Keratinocyte (primary cell): ENCODE results near the gene TMTC2. TPM values are rescaled to one million over a fixed set of nuclear protein-coding genes. Genes with fewer than 3 reads are reported as not detected.

Experiments used
- DNase-seq: peaks from one replicate; pipeline ENCODE4 v3.0.0-alpha.2; 2011; ENCODE audit warnings: low read depth, missing footprints, low spot score
- FAIRE-seq: peaks from 2 replicates; lab custom pipeline; 2011; peaks lifted over from hg19 to GRCh38; lab: Jason Lieb, UNC
- H2AFZ ChIP-seq: 2 replicates; pipeline ENCODE4 v1.6.0; 2012; ENCODE audit warnings: low read length, control low read depth, inconsistent platforms; ENCODE audit not compliant: control insufficient read depth
- H3K27ac ChIP-seq: 2 replicates; pipeline ENCODE4 v1.5.1; 2011; ENCODE audit warnings: low read length; ENCODE audit not compliant: control insufficient read depth, insufficient read depth
- H3K27me3 ChIP-seq: 3 replicates; pipeline ENCODE4 v1.6.0; 2011; ENCODE audit warnings: low read length; ENCODE audit not compliant: control insufficient read depth, insufficient read depth; ENCODE audit errors: extremely low read depth
- H3K36me3 ChIP-seq, 2 experiments: 2 replicates in 1 of 2; 3 replicates in 1 of 2; pipeline ENCODE4 v1.5.1; 2011; ENCODE audit warnings: low read length in 2 of 2, mild to moderate bottlenecking in 1 of 2; ENCODE audit not compliant: control insufficient read depth in 2 of 2, insufficient read depth in 2 of 2; ENCODE audit errors: extremely low read depth in 1 of 2
- H3K4me1 ChIP-seq: 3 replicates; pipeline ENCODE4 v1.5.1; 2011; ENCODE audit warnings: low read length; ENCODE audit not compliant: control insufficient read depth, insufficient read depth; ENCODE audit errors: extremely low read depth
- H3K4me2 ChIP-seq: 3 replicates; pipeline ENCODE4 v1.6.0; 2011; ENCODE audit warnings: low read depth, low read length; ENCODE audit not compliant: control insufficient read depth, insufficient read depth; ENCODE audit errors: extremely low read depth
- H3K4me3 ChIP-seq, 3 experiments: fragments of 200-600 bp in 1 of 3; sonication (generic) in 1 of 3; 2 replicates in 2 of 3; 3 replicates in 1 of 3; pipeline ENCODE4 v1.5.1; 2011 to 2016; ENCODE audit warnings: low read length in 3 of 3, mild to moderate bottlenecking in 3 of 3, control low read depth in 2 of 3, inconsistent platforms in 1 of 3, low read depth in 1 of 3, mixed read lengths in 1 of 3, mixed run types in 1 of 3, moderate library complexity in 1 of 3; ENCODE audit not compliant: control insufficient read depth in 2 of 3, insufficient read depth in 2 of 3; ENCODE audit errors: extremely low read depth in 1 of 3
- H3K79me2 ChIP-seq: 2 replicates; pipeline ENCODE4 v1.6.0; 2012; ENCODE audit warnings: low read length; ENCODE audit not compliant: control insufficient read depth, insufficient read depth
- H3K9ac ChIP-seq: 3 replicates; pipeline ENCODE4 v1.6.0; 2011; ENCODE audit warnings: low read length; ENCODE audit not compliant: control insufficient read depth, insufficient read depth; ENCODE audit errors: extremely low read depth
- H3K9me1 ChIP-seq: 3 replicates; pipeline ENCODE4 v1.6.0; 2011; ENCODE audit warnings: low read length; ENCODE audit not compliant: control insufficient read depth, insufficient read depth; ENCODE audit errors: extremely low read depth
- H3K9me3 ChIP-seq: 2 replicates; pipeline ENCODE4 v1.5.1; 2012; ENCODE audit warnings: low read depth, low read length; ENCODE audit not compliant: control insufficient read depth
- H4K20me1 ChIP-seq: 3 replicates; pipeline ENCODE4 v1.6.0; 2011; ENCODE audit warnings: low read length; ENCODE audit not compliant: control insufficient read depth, insufficient read depth; ENCODE audit errors: extremely low read depth
- EZH2 ChIP-seq: IDR thresholded peaks from one replicate; pipeline ENCODE4 v1.6.1; 2012; ENCODE audit warnings: inconsistent platforms, mild to moderate bottlenecking, low read length, moderate library complexity
- dilution Hi-C: fragments of 300-500 bp; cut with MboI; formaldehyde crosslinking; loops from one replicate; pipeline ENCODE4 v1.7.0; 2020; ENCODE audit warnings: low sequenced_read_pairs; ENCODE audit not compliant: extremely low pct_ligation_motif_present
- polyA plus RNA-seq, 5 experiments: library from polyadenylated mRNA; depleted of rRNA in 3 of 5; stranded (reverse) in 3 of 5; stranded (forward) in 1 of 5; unstranded in 1 of 5; fragments of >200 nt; gene quantifications; 1 replicate in 1 of 5; 2 replicates in 3 of 5; 3 replicates in 1 of 5; pipeline versions ENCODE4 v1.2.1 to v1.2.3, GENCODE V29; 2011 to 2012; ENCODE audit warnings: missing spikeins in 2 of 5, low read depth in 1 of 5, low replicate concordance in 1 of 5
- TF ChIP-seq, protein P1 (sequence below), 3 experiments: IDR thresholded peaks in 1 of 3; conservative IDR thresholded peaks in 1 of 3; optimal IDR thresholded peaks in 1 of 3; 2 replicates in 2 of 3; 3 replicates in 1 of 3; pipeline versions ENCODE3 to v1.5.1; 2011; ENCODE audit warnings: low read length in 3 of 3, mild to moderate bottlenecking in 3 of 3, moderate library complexity in 2 of 3, control low read depth in 1 of 3, inconsistent platforms in 1 of 3; ENCODE audit not compliant: insufficient read depth in 2 of 3; ENCODE audit errors: extremely low read depth in 1 of 3

The TMTC2 gene
- polyA plus RNA-seq, 1 donor (not counting 4 experiments of a cell fraction or from before 2014, with no cell fraction given), result 3.8 TPM

DNA sequence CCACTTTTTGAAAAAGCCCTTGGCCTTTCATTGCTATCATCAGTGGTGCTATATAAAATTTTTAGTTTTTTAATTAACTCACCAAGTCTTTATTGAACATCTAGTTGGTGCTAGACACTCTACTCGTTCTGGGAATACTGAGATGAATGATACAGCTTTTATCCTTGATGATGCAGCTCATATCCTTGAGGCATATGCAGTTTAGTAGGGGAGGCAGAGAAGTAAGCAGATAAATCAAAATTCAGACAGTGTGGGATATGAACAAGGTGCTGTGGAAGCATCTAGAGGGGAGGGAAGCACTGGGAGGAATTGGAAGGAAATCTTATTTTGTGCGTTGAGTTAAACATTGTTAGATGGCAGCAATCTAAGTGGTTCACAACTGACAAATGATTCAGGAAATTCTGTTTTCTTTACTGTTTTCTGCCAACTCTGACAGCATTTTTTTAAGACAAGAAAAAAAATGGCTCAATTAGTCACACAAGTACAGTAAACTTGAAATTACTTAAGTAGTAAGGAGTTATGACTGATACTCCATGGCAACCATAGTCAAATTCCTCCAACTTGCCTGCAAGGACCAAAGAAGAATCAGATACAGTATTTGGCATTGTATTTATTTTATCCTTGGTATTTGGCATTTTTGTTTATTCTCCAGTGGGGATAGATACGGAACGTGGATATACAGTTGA, 119.2 kb downstream of the TMTC2 start:
- Histone ChIP-seq H3K4me2 (peak overlapping the region; percentile 54), H2AFZ (peak overlapping the region; percentile 87), H3K4me3 (no peak overlapping the region), H3K27ac (peak overlapping the region; percentile 63), H3K4me1 (peaks cover 18% of the 10 kb centered on the region), H3K9me3 (no peaks in the 10 kb centered on the region), H3K9me1 (no peaks in the 10 kb centered on the region), H3K36me3 (no peaks in the 10 kb centered on the region), H3K27me3 (no peaks in the 10 kb centered on the region), H3K79me2 (no peaks in the 10 kb centered on the region), H4K20me1 (no peaks in the 10 kb centered on the region), H3K9ac (peak overlapping the region; percentile 41)
- FAIRE-seq (no peak), DNase-seq (peak; percentile 11)
- TF ChIP-seq, protein P1, sequence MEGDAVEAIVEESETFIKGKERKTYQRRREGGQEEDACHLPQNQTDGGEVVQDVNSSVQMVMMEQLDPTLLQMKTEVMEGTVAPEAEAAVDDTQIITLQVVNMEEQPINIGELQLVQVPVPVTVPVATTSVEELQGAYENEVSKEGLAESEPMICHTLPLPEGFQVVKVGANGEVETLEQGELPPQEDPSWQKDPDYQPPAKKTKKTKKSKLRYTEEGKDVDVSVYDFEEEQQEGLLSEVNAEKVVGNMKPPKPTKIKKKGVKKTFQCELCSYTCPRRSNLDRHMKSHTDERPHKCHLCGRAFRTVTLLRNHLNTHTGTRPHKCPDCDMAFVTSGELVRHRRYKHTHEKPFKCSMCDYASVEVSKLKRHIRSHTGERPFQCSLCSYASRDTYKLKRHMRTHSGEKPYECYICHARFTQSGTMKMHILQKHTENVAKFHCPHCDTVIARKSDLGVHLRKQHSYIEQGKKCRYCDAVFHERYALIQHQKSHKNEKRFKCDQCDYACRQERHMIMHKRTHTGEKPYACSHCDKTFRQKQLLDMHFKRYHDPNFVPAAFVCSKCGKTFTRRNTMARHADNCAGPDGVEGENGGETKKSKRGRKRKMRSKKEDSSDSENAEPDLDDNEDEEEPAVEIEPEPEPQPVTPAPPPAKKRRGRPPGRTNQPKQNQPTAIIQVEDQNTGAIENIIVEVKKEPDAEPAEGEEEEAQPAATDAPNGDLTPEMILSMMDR (optimal IDR thresholded peaks at IDR 0.05 in 1 of 3, IDR thresholded peaks at IDR 0.05 in 1 of 3, conservative IDR thresholded peaks at IDR 0.05 in 1 of 3; ENCODE audit: extremely low read depth in 1 of 3, insufficient read depth in 2 of 3, low read length in 3 of 3), result no peak
- TF ChIP-seq EZH2, result no peak
- dilution Hi-C loops, result no loop called here

DNA sequence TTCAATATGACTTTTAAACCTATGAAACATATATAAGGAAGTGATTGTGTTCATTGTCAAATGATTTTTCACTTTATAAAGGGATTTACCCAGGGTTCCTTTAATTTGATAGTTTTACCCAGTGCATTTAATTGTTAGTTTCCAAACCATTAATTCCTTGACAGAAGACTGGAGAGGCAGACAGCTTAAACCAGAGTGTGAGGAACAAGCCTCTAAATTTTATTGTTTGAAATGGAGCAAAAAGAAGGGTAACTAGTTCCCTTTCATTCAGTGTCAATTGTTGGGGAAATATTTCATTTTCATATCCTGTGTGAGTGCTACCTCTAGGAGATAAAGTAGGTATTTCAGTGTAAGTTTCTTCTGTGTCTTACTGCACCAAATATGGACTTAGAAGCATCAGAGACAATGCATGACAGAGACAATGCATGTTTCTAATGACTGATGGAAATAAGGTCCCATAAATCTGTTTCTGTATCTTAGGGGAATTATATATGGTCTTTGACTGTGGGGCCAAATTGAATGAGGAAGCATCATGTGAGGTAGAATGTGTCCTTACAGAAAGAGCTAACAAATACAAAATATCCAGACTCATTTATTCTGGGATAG, 120.5 kb downstream of the TMTC2 start:
- Histone ChIP-seq H3K9me3 (no peaks in the 10 kb centered on the region), H3K79me2 (no peaks in the 10 kb centered on the region), H3K27me3 (no peaks in the 10 kb centered on the region), H3K4me2 (no peak overlapping the region), H4K20me1 (no peaks in the 10 kb centered on the region), H3K9me1 (no peaks in the 10 kb centered on the region), H3K27ac (no peak overlapping the region), H3K9ac (no peak overlapping the region), H3K36me3 (no peaks in the 10 kb centered on the region), H2AFZ (no peak overlapping the region), H3K4me1 (peaks cover 18% of the 10 kb centered on the region), H3K4me3 (no peak overlapping the region)
- FAIRE-seq (peak; percentile 29), DNase-seq (no peak)
- TF ChIP-seq, protein P1 (optimal IDR thresholded peaks at IDR 0.05 in 1 of 3, IDR thresholded peaks at IDR 0.05 in 1 of 3, conservative IDR thresholded peaks at IDR 0.05 in 1 of 3; ENCODE audit: extremely low read depth in 1 of 3, insufficient read depth in 2 of 3, low read length in 3 of 3), result no peak
- no peak for TF ChIP-seq EZH2
- dilution Hi-C loops, result no loop called here
